ENCODE measurements around the gene CCDC180.

GRCh38 chr9:97284798-97285197, 22.7 kb upstream of the CCDC180 start:
- TF ChIP-seq POLR2AphosphoS5 (IDR thresholded peaks at IDR 0.05; ENCODE audit: low read depth): no peak
- TF ChIP-seq CTCF (IDR thresholded peaks at IDR 0.05; ENCODE audit: insufficient read depth, low read length): no peak
